DOHH2 (cell line): ENCODE results near the gene EPYC.

Experiments
- H3F3A ChIP-seq: fragments of 200-600 bp; sonication (generic), shearing (Covaris generic); 2 replicates; pipeline ENCODE4 v1.6.0; 2016; ENCODE audit warnings: antibody characterized with exemption, mild to moderate bottlenecking; ENCODE audit not compliant: control insufficient read depth, insufficient read depth
- H3K27ac ChIP-seq: fragments of 200-600 bp; sonication (generic); 2 replicates; pipeline ENCODE4 v1.5.1; 2014; ENCODE audit warnings: low read depth, mild to moderate bottlenecking, low read length, moderate library complexity
- H3K27me3 ChIP-seq: fragments of 200-600 bp; sonication (generic); 2 replicates; pipeline ENCODE4 v1.6.1; 2014; ENCODE audit warnings: mild to moderate bottlenecking, low read length, mixed read lengths; ENCODE audit not compliant: control insufficient read depth
- H3K36me3 ChIP-seq: fragments of 200-600 bp; sonication (generic); 2 replicates; pipeline ENCODE4 v1.6.1; 2014; ENCODE audit warnings: mild to moderate bottlenecking, low read length, moderate library complexity, mixed read lengths; ENCODE audit not compliant: control insufficient read depth
- H3K4me1 ChIP-seq: fragments of 200-600 bp; sonication (generic); 2 replicates; pipeline ENCODE4 v1.6.1; 2014; ENCODE audit warnings: mild to moderate bottlenecking, low read length, mixed read lengths; ENCODE audit not compliant: control insufficient read depth
- H3K4me2 ChIP-seq: fragments of 200-600 bp; sonication (generic); 2 replicates; pipeline ENCODE4 v1.6.0; 2014; ENCODE audit warnings: mild to moderate bottlenecking, low read length, moderate library complexity
- H3K4me3 ChIP-seq: fragments of 200-600 bp; sonication (generic); 2 replicates; pipeline ENCODE4 v1.5.1; 2014; ENCODE audit warnings: mild to moderate bottlenecking, low read length, mixed read lengths
- H3K79me2 ChIP-seq: fragments of 200-600 bp; sonication (generic); 2 replicates; pipeline ENCODE4 v1.6.1; 2014; ENCODE audit warnings: mild to moderate bottlenecking, low read length, mixed read lengths; ENCODE audit not compliant: control insufficient read depth
- H3K9me2 ChIP-seq: fragments of 200-600 bp; sonication (generic); replicated peaks from 2 replicates; pipeline ENCODE4 v1.6.1; 2014; ENCODE audit warnings: mild to moderate bottlenecking, low read length, mixed read lengths; ENCODE audit not compliant: control insufficient read depth
- H3K9me3 ChIP-seq: fragments of 200-600 bp; sonication (generic); 2 replicates; pipeline ENCODE4 v1.6.1; 2014; ENCODE audit warnings: antibody characterized with exemption, low read length, mixed read lengths; ENCODE audit not compliant: control insufficient read depth, insufficient read depth
- H4K20me1 ChIP-seq: fragments of 200-600 bp; sonication (generic); 2 replicates; pipeline ENCODE4 v1.6.0; 2014; ENCODE audit warnings: low read depth, mild to moderate bottlenecking, antibody characterized with exemption, low read length, moderate library complexity; ENCODE audit not compliant: control insufficient read depth, insufficient read depth
- CTCF ChIP-seq: fragments of 200-600 bp; sonication (generic); IDR thresholded peaks from one replicate; pipeline ENCODE4 v1.5.1; 2014; ENCODE audit warnings: antibody characterized with exemption, mild to moderate bottlenecking, low read depth, low read length; ENCODE audit not compliant: poor library complexity, severe bottlenecking
- EZH2phosphoT487 ChIP-seq: fragments of 200-600 bp; sonication (generic); IDR thresholded peaks from 2 replicates; pipeline ENCODE4 v1.6.1; 2017; ENCODE audit warnings: borderline replicate concordance, mild to moderate bottlenecking, antibody characterized with exemption, low read length, moderate library complexity, mixed read lengths

EPYC gene

GRCh38 chr12:90917431-90917830, 87.3 kb downstream of the EPYC start:
- Histone ChIP-seq H3K4me2 (no peak overlapping the region), H3F3A (no peaks in the 10 kb centered on the region), H3K9me3 (no peaks in the 10 kb centered on the region), H3K36me3 (no peaks in the 10 kb centered on the region), H4K20me1 (no peaks in the 10 kb centered on the region), H3K27ac (no peak overlapping the region), H3K9me2 (no peaks in the 10 kb centered on the region), H3K4me3 (no peak overlapping the region), H3K27me3 (no peaks in the 10 kb centered on the region), H3K4me1 (no peaks in the 10 kb centered on the region), H3K79me2 (no peaks in the 10 kb centered on the region)
- TF ChIP-seq CTCF (no peak), EZH2phosphoT487 (no peak)

GRCh38 chr12:90916516-90916915, 88.3 kb downstream of the EPYC start:
- Histone ChIP-seq H3K36me3 (no peaks in the 10 kb centered on the region), H4K20me1 (no peaks in the 10 kb centered on the region), H3K79me2 (no peaks in the 10 kb centered on the region), H3K9me3 (no peaks in the 10 kb centered on the region), H3K9me2 (no peaks in the 10 kb centered on the region), H3F3A (no peaks in the 10 kb centered on the region), H3K4me3 (no peak overlapping the region), H3K4me1 (no peaks in the 10 kb centered on the region), H3K4me2 (no peak overlapping the region), H3K27ac (no peak overlapping the region), H3K27me3 (no peaks in the 10 kb centered on the region)
- TF ChIP-seq CTCF, result no peak
- no peak for TF ChIP-seq EZH2phosphoT487

- no peaks in the 10 kb centered on the region for H3K9me2 ChIP-seq
- no peaks in the 10 kb centered on the region for H3F3A ChIP-seq
- no peaks in the 10 kb centered on the region for H3K9me3 ChIP-seq
- no peak overlapping the region for H3K27ac ChIP-seq
- no peaks in the 10 kb centered on the region for H3K27me3 ChIP-seq
- no peaks in the 10 kb centered on the region for H3K4me1 ChIP-seq
- TF ChIP-seq CTCF (no peak), EZH2phosphoT487 (no peak)
- no peak overlapping the region for H3K4me3 ChIP-seq
- H4K20me1 ChIP-seq, result no peaks in the 10 kb centered on the region
- no peaks in the 10 kb centered on the region for H3K36me3 ChIP-seq
- no peak overlapping the region for H3K4me2 ChIP-seq
- no peaks in the 10 kb centered on the region for H3K79me2 ChIP-seq
Measured at GRCh38 chr12:90915353-90915752, 89.4 kb downstream of the EPYC start.
